Stimulated activated naive CD8-positive, alpha-beta T cell treated with anti-CD3 and anti-CD28 coated beads, Interleukin-15, Interleukin-2, amounts not matched to agents 100 ng/mL and 50 ng/mL, for 24 hours (primary cell): ENCODE measurements around the gene TMEM169.
"Not testable (repeated sequence)": the region's sequence is repeated elsewhere in the genome, so short reads cannot be mapped to it uniquely, and the experiment has no call there.

ENCODE experiments used
- H3K27ac Mint-ChIP-seq: one replicate; pipeline ENCODE4 v1.8.0; 2021; ENCODE audit warnings: mild to moderate bottlenecking, mixed read lengths
- H3K27me3 Mint-ChIP-seq: one replicate; pipeline ENCODE4 v1.8.0; 2021; ENCODE audit warnings: mixed read lengths
- H3K36me3 Mint-ChIP-seq: one replicate; pipeline ENCODE4 v1.8.0; 2021; ENCODE audit warnings: low read depth, mixed read lengths
- H3K4me1 Mint-ChIP-seq: one replicate; pipeline ENCODE4 v1.8.0; 2021; ENCODE audit warnings: low read depth, mixed read lengths
- H3K4me3 Mint-ChIP-seq: one replicate; pipeline ENCODE4 v1.8.0; 2021; ENCODE audit warnings: mild to moderate bottlenecking, mixed read lengths
- H3K9me3 Mint-ChIP-seq: one replicate; pipeline ENCODE4 v1.8.0; 2021; ENCODE audit warnings: mixed read lengths

TMEM169 gene

DNA sequence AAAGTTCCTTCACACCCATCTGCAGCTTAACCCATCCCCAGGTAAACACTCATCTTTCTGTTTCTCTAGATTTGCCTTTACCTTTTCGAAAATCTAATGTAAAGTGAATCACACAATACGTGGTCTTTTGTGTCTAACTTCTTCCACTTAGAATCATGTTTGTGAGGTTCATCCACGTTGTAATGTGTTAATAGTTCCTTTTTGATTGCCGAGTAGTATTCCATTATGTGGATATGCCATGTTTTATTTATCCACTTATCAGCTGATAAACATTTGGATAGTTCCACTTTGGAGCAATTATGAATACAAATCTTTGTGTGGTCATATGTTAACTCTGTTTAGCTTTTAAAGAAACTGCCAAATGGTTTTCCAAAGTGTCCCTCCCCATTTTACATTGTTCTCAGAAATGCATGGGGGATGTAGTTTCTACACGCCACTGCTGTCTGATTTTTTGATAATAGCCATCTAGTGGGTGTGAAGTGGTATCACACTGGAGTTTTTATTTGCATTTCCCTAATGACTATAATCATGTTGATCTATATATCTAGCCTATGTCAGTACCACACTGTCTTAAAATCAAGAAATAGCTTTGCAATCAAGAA is 22.4 kb upstream of the TMEM169 start:
- Mint-ChIP-seq H3K27ac (no peak overlapping the region), H3K27me3 (no peaks in the 10 kb centered on the region)

DNA sequence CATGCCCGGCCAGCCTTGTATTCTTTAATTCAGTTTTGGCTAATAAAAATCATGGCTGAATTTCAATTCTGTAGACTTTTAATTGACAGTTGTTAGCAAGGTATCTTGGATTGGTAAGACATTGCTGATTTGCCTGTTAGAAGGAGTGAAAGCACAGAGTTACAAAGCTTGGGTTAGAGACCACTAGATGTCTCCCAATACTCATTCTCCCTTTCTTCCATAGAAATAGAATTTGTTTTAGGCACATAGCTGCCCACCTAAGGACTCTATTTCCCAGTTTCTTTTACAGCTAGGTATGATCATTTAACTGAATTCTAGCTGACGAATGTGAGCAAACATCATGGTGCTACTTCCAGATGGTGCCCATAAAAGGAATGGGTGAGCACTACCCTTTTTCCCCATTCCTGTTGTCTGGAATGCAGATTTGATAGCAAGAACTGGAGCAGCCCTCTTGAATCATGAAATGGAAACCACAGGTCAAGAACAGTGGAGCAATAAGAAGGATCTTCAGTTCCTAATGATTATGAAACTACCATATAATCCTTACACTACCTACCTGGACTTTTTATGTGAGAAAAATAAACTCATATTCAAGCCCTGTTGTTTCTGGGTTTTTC is 17.6 kb upstream of the TMEM169 start:
- H3K4me3 Mint-ChIP-seq = no peak overlapping the region
- H3K27ac Mint-ChIP-seq = no peak overlapping the region
- peaks cover 15% of the 10 kb centered on the region for H3K36me3 Mint-ChIP-seq
- H3K4me1 Mint-ChIP-seq = peaks cover 16% of the 10 kb centered on the region
- H3K27me3 Mint-ChIP-seq = no peaks in the 10 kb centered on the region
- no peaks in the 10 kb centered on the region for H3K9me3 Mint-ChIP-seq

More for the DNA sequence above, 22.4 kb upstream of the TMEM169 start:
- peaks cover 18% of the 10 kb centered on the region for H3K36me3 Mint-ChIP-seq
- no peaks in the 10 kb centered on the region for H3K9me3 Mint-ChIP-seq
- peaks cover 33% of the 10 kb centered on the region for H3K4me1 Mint-ChIP-seq
- no peak overlapping the region for H3K4me3 Mint-ChIP-seq

DNA sequence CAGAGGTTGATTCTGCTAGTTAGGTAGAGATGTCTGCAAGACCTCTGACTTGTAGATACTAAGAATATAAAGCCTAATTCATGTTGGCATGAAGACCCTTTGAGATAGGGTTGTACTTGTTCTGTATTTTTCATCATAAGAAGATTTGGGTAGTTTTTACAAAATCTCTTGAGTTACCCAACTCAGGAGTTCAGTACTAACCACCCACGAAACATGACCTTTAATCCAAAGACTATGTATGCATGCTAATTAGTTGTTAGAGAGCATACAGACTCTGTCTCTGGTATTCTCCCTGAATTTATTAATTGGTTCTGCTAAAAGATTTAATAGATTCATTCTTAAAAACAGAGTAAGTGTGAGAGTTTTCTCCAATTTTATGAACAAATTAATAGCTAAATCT is 17.1 kb upstream of the TMEM169 start:
- Mint-ChIP-seq H3K4me3 (no peak overlapping the region), H3K9me3 (no peaks in the 10 kb centered on the region), H3K36me3 (peaks cover 10% of the 10 kb centered on the region), H3K27me3 (no peaks in the 10 kb centered on the region), H3K27ac (no peak overlapping the region), H3K4me1 (peaks cover 14% of the 10 kb centered on the region)

DNA sequence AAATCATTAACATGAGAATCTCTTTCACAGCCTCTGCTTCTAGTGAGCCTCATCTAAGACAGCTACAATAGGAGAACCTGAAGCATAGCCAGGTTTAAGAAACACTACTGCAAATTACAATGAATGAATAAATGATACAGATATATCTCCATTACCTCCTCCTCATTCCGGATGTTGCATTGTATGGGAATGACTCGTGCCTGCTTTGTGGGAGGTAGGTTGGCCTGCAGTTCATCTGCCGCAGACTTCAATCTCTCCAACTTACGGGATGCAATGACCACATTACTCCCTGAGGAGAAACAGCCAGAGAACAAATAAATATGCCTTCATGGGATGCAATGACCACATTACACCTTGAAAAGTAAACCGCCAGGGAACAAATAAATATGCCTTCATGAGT is 15.5 kb upstream of the TMEM169 start:
- Mint-ChIP-seq H3K4me1 (peaks cover 14% of the 10 kb centered on the region), H3K36me3 (peaks cover 10% of the 10 kb centered on the region), H3K9me3 (no peaks in the 10 kb centered on the region), H3K27me3 (no peaks in the 10 kb centered on the region), H3K27ac (no peak overlapping the region), H3K4me3 (no peak overlapping the region)

DNA sequence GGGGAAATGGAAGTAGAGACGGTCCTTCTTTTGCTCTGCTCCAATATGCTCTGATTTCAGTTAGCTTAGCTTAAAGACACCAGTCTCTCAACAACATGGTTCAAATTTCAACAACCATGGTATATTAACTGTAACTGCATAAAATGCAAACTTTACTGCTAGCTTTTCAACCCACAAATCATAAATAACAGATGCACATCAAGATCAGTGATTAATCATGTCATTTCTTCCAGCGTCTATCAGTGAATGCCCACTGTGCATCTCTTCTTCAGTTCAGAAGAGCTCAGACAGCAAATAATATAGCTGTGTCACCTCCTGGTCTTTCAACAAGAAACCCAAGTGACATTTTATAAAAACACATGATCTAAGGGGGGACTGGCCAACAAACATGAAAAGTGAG is 12.7 kb upstream of the TMEM169 start:
- H3K27me3 Mint-ChIP-seq = no peaks in the 10 kb centered on the region
- peaks cover 6% of the 10 kb centered on the region for H3K36me3 Mint-ChIP-seq
- peaks cover 19% of the 10 kb centered on the region for H3K4me1 Mint-ChIP-seq
- no peaks in the 10 kb centered on the region for H3K9me3 Mint-ChIP-seq
- H3K4me3 Mint-ChIP-seq = no peak overlapping the region
- no peak overlapping the region for H3K27ac Mint-ChIP-seq

DNA sequence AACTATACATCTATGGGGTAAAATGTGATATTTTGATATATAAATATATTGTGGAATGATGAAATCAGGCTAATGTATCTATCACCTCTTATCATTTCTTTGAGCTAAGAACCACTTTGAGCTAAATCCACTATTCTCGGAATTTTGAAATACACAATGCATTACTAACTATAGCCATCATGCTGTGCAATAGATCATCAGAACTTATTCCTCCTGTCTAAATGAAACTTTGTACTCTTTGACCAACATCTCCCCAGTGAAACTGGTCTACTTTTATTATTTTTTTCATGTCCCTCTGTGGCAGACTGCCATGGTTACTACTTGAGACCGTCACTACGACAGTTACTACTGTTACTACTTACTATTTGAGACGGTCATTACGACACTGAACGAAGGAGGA is 11.5 kb upstream of the TMEM169 start:
- peaks cover 4% of the 10 kb centered on the region for H3K36me3 Mint-ChIP-seq
- H3K9me3 Mint-ChIP-seq = no peaks in the 10 kb centered on the region
- H3K4me1 Mint-ChIP-seq = peaks cover 22% of the 10 kb centered on the region
- no peak overlapping the region for H3K27ac Mint-ChIP-seq
- H3K4me3 Mint-ChIP-seq = no peak overlapping the region
- H3K27me3 Mint-ChIP-seq = no peaks in the 10 kb centered on the region

DNA sequence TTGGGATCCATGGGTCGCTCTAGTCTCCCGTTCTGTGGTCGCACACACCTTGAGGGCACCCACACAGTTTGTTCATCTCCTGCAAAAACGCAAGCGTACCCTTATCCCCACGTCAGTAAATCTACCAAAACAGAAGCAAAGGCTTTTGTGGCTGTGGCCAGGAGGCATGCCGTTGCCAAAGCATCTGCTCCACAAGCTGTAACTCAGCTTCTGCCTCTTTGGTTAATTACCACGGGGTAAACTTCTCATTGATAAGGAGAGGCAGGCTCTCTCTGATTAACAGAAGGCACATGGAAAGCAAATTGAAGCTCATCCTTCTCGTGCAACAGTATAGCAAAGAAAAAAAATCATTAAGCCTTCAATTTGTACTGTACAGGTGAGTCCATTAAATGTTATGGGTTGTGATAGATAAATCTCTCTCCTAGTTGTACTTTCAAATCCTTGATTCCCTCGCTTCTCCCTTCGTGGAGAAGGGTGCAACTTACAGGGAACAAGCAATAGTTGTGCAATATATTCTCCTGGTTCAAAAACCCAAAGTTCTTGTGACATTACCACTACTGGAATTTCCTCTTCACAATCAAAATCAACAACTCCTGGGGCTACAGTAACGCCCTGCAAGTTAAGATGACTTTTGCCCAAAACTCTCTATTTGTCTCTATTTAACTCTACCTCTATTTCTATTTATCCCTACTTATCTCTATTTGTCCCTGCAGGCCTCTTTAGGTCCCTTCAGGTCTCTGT is 10.4 kb upstream of the TMEM169 start:
- H3K9me3 Mint-ChIP-seq = no peaks in the 10 kb centered on the region
- peaks cover 31% of the 10 kb centered on the region for H3K4me1 Mint-ChIP-seq
- no peak overlapping the region for H3K27ac Mint-ChIP-seq
- H3K27me3 Mint-ChIP-seq = no peaks in the 10 kb centered on the region
- no peak overlapping the region for H3K4me3 Mint-ChIP-seq
- H3K36me3 Mint-ChIP-seq = peaks cover 8% of the 10 kb centered on the region

DNA sequence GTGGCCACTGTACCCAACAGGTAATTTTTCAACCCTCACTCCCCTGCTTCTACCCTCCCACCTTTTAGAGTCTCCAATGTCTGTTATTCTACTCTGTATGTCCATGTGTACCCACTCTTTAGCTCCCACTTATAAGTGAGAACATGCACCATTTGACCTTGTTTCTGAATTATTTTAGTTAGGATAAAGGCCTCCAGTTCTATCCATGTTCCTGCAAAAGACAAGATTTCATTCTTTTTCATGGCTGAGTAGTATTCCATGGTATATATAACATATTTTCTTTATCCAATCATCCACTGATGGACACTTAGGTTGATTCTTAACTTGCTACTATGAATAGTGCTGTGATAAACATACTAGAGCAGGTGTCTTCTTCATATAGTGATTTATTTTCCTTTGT is 9.2 kb upstream of the TMEM169 start:
- Mint-ChIP-seq H3K36me3 (peaks cover 8% of the 10 kb centered on the region), H3K4me3 (no peak overlapping the region), H3K27me3 (no peaks in the 10 kb centered on the region), H3K4me1 (peaks cover 31% of the 10 kb centered on the region), H3K27ac (no peak overlapping the region), H3K9me3 (no peaks in the 10 kb centered on the region)

DNA sequence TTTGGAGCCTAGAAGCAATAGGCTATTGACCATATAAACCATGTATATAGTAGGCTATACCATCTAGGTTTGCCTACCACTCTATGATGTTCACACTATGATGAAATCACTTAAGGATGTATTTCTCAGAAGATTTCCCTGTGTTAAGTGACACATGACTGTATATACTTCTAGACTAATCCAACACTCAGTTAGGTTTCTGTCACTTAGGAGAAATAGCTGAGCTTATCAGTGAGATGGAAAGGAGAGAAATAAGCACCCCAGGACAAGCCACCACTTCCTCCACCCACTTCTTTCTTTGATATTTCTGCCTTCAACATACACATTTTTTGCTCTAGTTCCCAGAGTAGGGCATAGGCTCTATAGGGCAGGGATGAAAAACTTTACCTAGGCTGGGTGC is 7.9 kb upstream of the TMEM169 start:
- H3K27me3 Mint-ChIP-seq = no peaks in the 10 kb centered on the region
- no peak overlapping the region for H3K27ac Mint-ChIP-seq
- peaks cover 26% of the 10 kb centered on the region for H3K4me1 Mint-ChIP-seq
- H3K4me3 Mint-ChIP-seq = no peak overlapping the region
- H3K9me3 Mint-ChIP-seq = no peaks in the 10 kb centered on the region
- peaks cover 8% of the 10 kb centered on the region for H3K36me3 Mint-ChIP-seq

DNA sequence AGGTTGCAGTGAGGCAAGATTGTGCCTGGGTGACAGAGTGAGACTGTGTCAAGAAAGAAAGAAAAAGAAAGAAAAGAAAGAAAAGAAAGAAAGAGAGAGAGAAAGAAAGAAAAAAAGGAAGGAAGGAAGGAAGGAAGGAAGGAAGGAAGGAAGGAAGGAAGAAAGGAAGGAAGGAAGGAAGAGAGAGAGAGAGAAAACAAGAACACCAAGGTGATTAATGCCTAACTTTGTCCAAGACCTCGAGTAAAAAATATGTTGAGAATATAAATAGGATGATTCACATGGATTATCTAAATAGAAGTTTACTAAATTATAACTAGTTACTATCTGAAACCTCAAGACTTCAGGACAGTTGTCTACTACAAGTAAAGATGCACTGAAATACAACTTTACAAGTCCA is 7.3 kb upstream of the TMEM169 start:
- Mint-ChIP-seq H3K36me3 (peaks cover 8% of the 10 kb centered on the region), H3K27me3 (no peaks in the 10 kb centered on the region), H3K9me3 (no peaks in the 10 kb centered on the region), H3K4me1 (peaks cover 26% of the 10 kb centered on the region), H3K27ac (no peak overlapping the region), H3K4me3 (no peak overlapping the region)

DNA sequence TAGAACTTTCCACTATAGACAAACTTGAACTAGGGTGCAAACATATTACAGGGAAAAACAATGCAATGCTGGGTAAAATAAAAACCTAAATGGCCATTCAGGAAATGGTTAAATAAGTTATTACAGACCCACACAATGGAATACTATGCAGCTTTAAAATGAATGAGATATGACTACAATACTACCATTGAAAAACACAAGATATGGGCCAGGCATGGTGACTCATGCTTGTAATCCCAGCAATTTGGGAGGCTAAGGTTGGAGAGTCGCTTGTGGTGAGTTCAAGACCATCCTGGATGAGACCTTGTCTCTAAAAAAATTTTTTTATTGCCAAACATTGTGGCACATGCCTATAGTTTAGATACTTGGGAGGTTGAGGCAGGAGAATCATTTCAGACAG is 6.9 kb upstream of the TMEM169 start:
- Mint-ChIP-seq H3K4me1 (peaks cover 26% of the 10 kb centered on the region), H3K27me3 (no peaks in the 10 kb centered on the region), H3K27ac (peak overlapping the region; percentile 57), H3K36me3 (peaks cover 8% of the 10 kb centered on the region), H3K4me3 (no peak overlapping the region), H3K9me3 (no peaks in the 10 kb centered on the region)

DNA sequence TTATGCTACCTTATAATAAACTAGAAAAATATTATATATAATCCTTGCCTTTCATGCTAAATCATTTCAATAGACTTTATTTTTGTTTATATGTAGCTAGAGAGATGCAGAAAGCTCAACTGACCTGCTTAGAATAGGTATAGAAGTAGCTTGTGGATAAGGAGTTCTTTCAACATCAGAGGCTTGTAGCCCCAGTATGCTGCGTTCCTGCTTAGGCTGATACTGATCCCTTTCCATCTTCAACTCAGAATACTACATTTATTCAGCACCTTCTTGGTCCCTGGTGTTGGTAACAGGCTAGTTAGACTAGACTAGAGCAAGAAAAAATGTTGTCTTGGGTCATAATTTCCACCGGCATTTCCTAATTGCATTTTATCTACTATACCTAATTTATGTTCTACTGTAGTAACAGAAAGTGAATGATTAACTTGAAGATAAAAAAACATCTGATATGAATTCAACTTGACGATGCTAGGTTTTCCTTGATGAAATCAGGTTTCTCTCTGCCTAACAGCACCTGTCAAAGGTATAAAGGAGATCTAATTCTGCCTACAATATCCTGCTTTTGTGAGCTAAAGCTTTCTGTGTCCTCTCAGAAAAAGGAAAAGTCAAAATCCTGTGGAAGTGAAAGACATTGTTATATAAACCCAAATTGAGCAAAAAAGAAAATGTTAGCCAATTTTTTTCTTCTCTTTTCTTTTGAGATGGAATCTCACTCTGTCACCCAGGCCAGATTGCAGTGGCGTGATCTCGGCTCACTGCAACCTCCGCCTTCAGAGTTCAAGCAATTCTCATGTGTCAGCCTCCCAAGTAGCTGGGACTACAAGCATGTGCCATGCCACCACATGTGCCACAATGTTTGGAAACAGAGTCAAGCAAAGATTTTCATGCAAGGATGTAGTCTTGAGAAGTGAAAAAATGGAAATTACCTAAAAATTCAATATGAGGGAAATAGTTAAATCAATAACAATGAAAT is 5.9 kb upstream of the TMEM169 start:
- H3K4me1 Mint-ChIP-seq = peaks cover 34% of the 10 kb centered on the region
- H3K27ac Mint-ChIP-seq = no peak overlapping the region
- no peak overlapping the region for H3K4me3 Mint-ChIP-seq
- no peaks in the 10 kb centered on the region for H3K9me3 Mint-ChIP-seq
- H3K36me3 Mint-ChIP-seq = peaks cover 8% of the 10 kb centered on the region
- no peaks in the 10 kb centered on the region for H3K27me3 Mint-ChIP-seq

DNA sequence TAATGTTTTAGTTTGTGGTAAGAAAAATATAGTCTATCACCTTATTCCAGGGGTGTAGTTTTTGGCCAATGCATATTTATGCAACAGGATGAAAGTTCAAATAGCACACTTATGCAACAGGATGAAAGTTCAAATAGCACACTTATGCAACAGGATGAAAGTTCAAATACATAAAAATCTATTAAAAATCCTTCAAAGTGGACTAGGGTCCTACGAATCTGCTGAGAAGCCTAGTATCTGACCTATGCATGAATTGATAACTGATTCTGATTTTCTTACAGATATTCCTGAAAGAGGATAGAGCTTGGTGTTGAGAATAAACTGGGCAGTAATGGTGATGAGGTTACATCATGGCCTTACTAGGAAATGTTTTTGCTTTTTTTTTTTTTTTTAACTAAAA is 2.9 kb upstream of the TMEM169 start:
- Mint-ChIP-seq H3K36me3 (peaks cover 8% of the 10 kb centered on the region), H3K27me3 (no peaks in the 10 kb centered on the region), H3K4me3 (no peak overlapping the region), H3K4me1 (peaks cover 61% of the 10 kb centered on the region), H3K27ac (no peak overlapping the region), H3K9me3 (no peaks in the 10 kb centered on the region)

DNA sequence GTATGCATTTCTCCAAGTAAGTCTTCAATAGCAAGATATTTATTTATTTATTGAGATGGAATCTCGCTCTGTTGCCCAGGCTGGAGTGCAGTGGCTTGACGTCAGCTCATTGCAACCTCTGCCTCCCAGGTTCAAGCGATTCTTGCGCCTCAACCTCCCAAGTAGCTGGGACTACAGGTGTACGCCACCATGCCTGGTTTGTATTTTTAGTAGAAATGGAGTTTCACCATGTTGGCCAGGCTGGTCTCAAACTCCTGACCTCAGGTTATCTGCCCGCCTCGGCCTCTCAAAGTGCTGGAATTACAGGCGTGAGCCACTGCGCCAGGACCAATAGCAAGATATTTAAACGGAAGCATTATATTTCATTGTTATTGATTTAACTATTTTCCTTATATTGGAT is 1.7 kb upstream of the TMEM169 start:
- Mint-ChIP-seq H3K4me1 (peaks cover 61% of the 10 kb centered on the region), H3K4me3 (peak overlapping the region; percentile 43)
- not testable (repeated sequence) for H3K9me3 Mint-ChIP-seq, H3K27me3 Mint-ChIP-seq, H3K36me3 Mint-ChIP-seq, H3K27ac Mint-ChIP-seq

DNA sequence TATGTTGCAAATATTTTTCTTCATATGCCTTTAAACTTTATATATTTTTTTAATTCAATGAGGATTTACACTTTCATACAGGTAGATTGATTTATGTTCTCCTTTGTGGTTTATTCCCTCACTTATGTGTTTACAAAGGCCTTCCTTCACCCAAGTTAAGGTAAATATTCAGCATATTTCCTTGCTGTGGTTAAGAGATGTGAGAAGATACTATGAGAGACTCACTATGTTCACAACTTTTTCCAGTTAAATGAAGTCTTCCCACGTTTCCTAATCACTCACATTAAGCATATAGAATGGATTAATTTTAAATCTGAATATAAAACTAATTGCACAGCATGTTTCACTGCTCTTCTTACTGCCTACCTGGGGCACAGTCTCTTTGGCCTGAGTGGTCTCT is 707 bp upstream of the TMEM169 start:
- H3K4me3 Mint-ChIP-seq = peak overlapping the region; percentile 90
- no peaks in the 10 kb centered on the region for H3K27me3 Mint-ChIP-seq
- peaks cover 2% of the 10 kb centered on the region for H3K36me3 Mint-ChIP-seq
- peak overlapping the region; percentile 76 for H3K27ac Mint-ChIP-seq
- peaks cover 57% of the 10 kb centered on the region for H3K4me1 Mint-ChIP-seq
- no peaks in the 10 kb centered on the region for H3K9me3 Mint-ChIP-seq
